Measurements from ENCODE around the gene CD3G. TPM values are rescaled to one million over a fixed set of nuclear protein-coding genes. Genes with fewer than 3 reads are reported as not detected.

The CD3G gene
- total RNA-seq, 1 donor from 2014 or later = not detected

- no peak overlapping the region for H3K4me3 ChIP-seq (ENCODE audit: low read depth, low read length)
- TF ChIP-seq, protein P1, sequence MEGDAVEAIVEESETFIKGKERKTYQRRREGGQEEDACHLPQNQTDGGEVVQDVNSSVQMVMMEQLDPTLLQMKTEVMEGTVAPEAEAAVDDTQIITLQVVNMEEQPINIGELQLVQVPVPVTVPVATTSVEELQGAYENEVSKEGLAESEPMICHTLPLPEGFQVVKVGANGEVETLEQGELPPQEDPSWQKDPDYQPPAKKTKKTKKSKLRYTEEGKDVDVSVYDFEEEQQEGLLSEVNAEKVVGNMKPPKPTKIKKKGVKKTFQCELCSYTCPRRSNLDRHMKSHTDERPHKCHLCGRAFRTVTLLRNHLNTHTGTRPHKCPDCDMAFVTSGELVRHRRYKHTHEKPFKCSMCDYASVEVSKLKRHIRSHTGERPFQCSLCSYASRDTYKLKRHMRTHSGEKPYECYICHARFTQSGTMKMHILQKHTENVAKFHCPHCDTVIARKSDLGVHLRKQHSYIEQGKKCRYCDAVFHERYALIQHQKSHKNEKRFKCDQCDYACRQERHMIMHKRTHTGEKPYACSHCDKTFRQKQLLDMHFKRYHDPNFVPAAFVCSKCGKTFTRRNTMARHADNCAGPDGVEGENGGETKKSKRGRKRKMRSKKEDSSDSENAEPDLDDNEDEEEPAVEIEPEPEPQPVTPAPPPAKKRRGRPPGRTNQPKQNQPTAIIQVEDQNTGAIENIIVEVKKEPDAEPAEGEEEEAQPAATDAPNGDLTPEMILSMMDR (conservative IDR thresholded peaks at IDR 0.05; ENCODE audit: low read depth, low read length) = no peak
- DNase-seq (ENCODE audit: low read depth) = no peak
Observed at GRCh38 chr11:118382954-118383353, 38.8 kb downstream of the CD3G start.

- TF ChIP-seq, protein P1 (conservative IDR thresholded peaks at IDR 0.05; ENCODE audit: low read depth, low read length) = no peak
- no peak for DNase-seq (ENCODE audit: low read depth)
- H3K4me3 ChIP-seq (ENCODE audit: low read depth, low read length) = no peak overlapping the region
Observed at GRCh38 chr11:118383657-118384056, 39.5 kb downstream of the CD3G start.

GRCh38 chr11:118396097-118396501, 52.0 kb downstream of the CD3G start:
- TF ChIP-seq, protein P1 (conservative IDR thresholded peaks at IDR 0.05; ENCODE audit: low read depth, low read length) = no peak
- H3K4me3 ChIP-seq (ENCODE audit: low read depth, low read length) = no peak overlapping the region

GRCh38 chr11:118397448-118397847, 53.3 kb downstream of the CD3G start:
- TF ChIP-seq, protein P1 (conservative IDR thresholded peaks at IDR 0.05; ENCODE audit: low read depth, low read length) = no peak
- DNase-seq (ENCODE audit: low read depth) = no peak
- H3K4me3 ChIP-seq (ENCODE audit: low read depth, low read length) = no peak overlapping the region

More at GRCh38 chr11:118396097-118396501, 52.0 kb downstream of the CD3G start:
- DNase-seq (ENCODE audit: low read depth) = no peak

- no peak overlapping the region for H3K4me3 ChIP-seq (ENCODE audit: low read depth, low read length)
- no peak for DNase-seq (ENCODE audit: low read depth)
- TF ChIP-seq, protein P1 (conservative IDR thresholded peaks at IDR 0.05; ENCODE audit: low read depth, low read length) = no peak
Observed at GRCh38 chr11:118398791-118399559, 54.8 kb downstream of the CD3G start.

DNA sequence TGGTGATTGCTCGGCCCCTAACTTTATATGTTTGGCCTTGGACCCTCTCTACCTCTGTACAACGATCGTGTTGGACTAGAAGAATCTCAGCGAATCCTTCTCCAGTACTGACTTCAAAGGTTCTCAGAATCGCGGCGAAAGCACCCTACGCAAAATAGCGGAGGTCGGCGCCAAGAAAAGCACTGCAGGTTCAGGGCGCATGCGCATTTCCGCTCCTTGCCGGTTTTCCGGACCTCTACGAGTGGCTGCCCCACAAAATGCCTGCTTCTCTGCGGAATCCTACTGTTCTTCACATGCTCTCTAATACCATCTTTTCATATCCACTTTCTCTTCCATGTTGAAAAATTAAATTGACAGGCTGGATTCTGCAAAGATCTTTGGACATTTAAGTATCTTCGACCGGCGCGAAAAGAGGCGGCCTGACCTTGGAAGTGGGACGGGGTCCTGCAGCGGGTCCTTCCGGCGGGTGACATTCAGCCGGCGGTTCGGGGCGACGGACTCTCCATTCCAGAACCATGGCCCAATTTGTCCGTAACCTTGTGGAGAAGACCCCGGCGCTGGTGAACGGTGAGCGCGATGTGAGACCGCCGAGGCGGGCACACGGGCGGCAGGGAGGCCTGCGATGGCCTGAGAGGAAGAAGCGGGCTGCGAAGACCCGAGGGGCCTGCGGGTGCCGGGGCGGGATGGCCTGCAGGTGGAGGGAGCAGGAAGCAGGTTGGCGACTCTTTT, 57.2 kb downstream of the CD3G start, which contains the start of gene ATP5MG:
Gene ATP5MG (plus strand): TSS at position 456 of the 729 bp plus-strand sequence. CDS start 60 bp downstream, at position 516.
- H3K4me3 ChIP-seq (ENCODE audit: low read depth, low read length) = peak within 1 kb of the TSS; percentile 85
- TF ChIP-seq, protein P1 (conservative IDR thresholded peaks at IDR 0.05; ENCODE audit: low read depth, low read length) = no peak
- DNase-seq (ENCODE audit: low read depth) = peak; percentile 57
